H1 (cell line): ENCODE results near the gene IGLL1. TPM values are rescaled to one million over a fixed set of nuclear protein-coding genes. Genes with fewer than 3 reads are reported as not detected.

ENCODE experiments used
- CREB1 ChIP-seq: IDR thresholded peaks from 2 replicates; pipeline ENCODE4 v1.6.1; 2012; ENCODE audit warnings: inconsistent platforms
- SUZ12 ChIP-seq: fragments of 200-600 bp; sonication (generic); IDR thresholded peaks from 2 replicates; pipeline ENCODE4 v1.6.1; 2012; ENCODE audit warnings: mild to moderate bottlenecking, inconsistent platforms, low read length, moderate library complexity, mixed read lengths
- polyA plus RNA-seq, 7 experiments: library from polyadenylated mRNA; depleted of rRNA in 3 of 7; stranded (reverse) in 5 of 7; unstranded in 2 of 7; fragments of >200 nt in 5 of 7; fragments of 200-250 nt in 2 of 7; gene quantifications; 1 replicate in 5 of 7; 2 replicates in 1 of 7; 4 replicates in 1 of 7; pipeline versions ENCODE4 v1.2.1 to v1.2.3, GENCODE V29; 2011 to 2013; ENCODE audit warnings: missing spikeins in 2 of 7, mixed read lengths in 2 of 7
- total RNA-seq: library from RNA; stranded (reverse); fragmentation: NEBNext Ultra II Directional; extraction: Animal tissue kit (Norgen Biotek cat#: 25700); gene quantifications from 2 replicates; pipeline ENCODE4 v1.2.1, GENCODE V29; 2021
- TF ChIP-seq, protein P1 (sequence below): fragments of 300-600 bp; sonication (generic); IDR thresholded peaks from 2 replicates; pipeline ENCODE4 v1.7.1; 2012; ENCODE audit warnings: low read length, moderate library complexity, mild to moderate bottlenecking, inconsistent platforms; ENCODE audit not compliant: insufficient replicate concordance
- TF ChIP-seq, protein P2 (sequence below): IDR thresholded peaks from 2 replicates; pipeline ENCODE4 v1.6.1; 2012; ENCODE audit warnings: inconsistent platforms

The IGLL1 gene
- total and polyA plus RNA-seq, 2 of the 8 experiments (the other 6 are each of a cell fraction or from before 2014, with no cell fraction given), result not detected

DNA sequence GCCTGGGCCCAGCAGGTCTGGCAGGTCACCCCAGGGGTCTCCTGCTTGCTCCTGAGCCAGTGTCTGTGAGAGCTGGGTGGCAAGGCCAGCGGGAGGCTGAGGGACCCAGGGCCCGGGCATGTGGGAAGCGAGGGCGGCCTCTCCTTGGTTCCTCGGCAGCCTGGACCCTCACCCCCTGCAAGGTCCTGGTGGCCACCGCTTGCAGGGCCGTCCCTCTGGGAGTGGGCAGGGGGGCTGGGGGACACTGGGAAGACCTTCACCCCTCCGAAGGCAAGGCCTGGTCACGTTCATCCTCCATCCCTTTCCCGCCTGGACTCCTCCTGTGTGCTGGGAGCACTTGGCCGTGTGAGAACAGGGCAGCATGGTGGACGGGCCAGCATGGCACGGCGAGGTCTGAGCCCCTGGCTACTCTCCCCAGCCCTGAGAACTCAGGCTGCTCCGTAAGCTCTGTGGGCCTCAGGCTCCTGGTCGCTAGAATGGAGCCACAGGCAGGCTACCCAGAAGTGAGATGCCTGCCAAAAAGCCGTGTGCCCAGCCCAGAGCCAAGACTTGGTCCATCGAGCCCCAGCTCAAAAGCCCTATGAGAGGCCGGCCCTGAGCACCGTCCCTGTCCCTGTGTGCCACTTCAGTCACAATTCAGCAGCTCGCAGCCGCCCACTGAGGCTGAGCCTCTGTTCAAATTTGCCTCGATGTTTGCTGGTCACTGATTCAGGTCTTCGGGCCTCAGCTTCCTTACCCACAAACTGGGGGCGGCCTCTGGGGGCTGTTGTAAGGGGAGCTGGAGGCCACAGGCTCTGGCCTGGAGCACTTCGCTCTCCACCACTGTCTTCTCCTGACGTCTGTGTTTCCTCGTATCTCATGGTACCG is 45.0 kb downstream of the IGLL1 start (continued):
- TF ChIP-seq, protein P1, sequence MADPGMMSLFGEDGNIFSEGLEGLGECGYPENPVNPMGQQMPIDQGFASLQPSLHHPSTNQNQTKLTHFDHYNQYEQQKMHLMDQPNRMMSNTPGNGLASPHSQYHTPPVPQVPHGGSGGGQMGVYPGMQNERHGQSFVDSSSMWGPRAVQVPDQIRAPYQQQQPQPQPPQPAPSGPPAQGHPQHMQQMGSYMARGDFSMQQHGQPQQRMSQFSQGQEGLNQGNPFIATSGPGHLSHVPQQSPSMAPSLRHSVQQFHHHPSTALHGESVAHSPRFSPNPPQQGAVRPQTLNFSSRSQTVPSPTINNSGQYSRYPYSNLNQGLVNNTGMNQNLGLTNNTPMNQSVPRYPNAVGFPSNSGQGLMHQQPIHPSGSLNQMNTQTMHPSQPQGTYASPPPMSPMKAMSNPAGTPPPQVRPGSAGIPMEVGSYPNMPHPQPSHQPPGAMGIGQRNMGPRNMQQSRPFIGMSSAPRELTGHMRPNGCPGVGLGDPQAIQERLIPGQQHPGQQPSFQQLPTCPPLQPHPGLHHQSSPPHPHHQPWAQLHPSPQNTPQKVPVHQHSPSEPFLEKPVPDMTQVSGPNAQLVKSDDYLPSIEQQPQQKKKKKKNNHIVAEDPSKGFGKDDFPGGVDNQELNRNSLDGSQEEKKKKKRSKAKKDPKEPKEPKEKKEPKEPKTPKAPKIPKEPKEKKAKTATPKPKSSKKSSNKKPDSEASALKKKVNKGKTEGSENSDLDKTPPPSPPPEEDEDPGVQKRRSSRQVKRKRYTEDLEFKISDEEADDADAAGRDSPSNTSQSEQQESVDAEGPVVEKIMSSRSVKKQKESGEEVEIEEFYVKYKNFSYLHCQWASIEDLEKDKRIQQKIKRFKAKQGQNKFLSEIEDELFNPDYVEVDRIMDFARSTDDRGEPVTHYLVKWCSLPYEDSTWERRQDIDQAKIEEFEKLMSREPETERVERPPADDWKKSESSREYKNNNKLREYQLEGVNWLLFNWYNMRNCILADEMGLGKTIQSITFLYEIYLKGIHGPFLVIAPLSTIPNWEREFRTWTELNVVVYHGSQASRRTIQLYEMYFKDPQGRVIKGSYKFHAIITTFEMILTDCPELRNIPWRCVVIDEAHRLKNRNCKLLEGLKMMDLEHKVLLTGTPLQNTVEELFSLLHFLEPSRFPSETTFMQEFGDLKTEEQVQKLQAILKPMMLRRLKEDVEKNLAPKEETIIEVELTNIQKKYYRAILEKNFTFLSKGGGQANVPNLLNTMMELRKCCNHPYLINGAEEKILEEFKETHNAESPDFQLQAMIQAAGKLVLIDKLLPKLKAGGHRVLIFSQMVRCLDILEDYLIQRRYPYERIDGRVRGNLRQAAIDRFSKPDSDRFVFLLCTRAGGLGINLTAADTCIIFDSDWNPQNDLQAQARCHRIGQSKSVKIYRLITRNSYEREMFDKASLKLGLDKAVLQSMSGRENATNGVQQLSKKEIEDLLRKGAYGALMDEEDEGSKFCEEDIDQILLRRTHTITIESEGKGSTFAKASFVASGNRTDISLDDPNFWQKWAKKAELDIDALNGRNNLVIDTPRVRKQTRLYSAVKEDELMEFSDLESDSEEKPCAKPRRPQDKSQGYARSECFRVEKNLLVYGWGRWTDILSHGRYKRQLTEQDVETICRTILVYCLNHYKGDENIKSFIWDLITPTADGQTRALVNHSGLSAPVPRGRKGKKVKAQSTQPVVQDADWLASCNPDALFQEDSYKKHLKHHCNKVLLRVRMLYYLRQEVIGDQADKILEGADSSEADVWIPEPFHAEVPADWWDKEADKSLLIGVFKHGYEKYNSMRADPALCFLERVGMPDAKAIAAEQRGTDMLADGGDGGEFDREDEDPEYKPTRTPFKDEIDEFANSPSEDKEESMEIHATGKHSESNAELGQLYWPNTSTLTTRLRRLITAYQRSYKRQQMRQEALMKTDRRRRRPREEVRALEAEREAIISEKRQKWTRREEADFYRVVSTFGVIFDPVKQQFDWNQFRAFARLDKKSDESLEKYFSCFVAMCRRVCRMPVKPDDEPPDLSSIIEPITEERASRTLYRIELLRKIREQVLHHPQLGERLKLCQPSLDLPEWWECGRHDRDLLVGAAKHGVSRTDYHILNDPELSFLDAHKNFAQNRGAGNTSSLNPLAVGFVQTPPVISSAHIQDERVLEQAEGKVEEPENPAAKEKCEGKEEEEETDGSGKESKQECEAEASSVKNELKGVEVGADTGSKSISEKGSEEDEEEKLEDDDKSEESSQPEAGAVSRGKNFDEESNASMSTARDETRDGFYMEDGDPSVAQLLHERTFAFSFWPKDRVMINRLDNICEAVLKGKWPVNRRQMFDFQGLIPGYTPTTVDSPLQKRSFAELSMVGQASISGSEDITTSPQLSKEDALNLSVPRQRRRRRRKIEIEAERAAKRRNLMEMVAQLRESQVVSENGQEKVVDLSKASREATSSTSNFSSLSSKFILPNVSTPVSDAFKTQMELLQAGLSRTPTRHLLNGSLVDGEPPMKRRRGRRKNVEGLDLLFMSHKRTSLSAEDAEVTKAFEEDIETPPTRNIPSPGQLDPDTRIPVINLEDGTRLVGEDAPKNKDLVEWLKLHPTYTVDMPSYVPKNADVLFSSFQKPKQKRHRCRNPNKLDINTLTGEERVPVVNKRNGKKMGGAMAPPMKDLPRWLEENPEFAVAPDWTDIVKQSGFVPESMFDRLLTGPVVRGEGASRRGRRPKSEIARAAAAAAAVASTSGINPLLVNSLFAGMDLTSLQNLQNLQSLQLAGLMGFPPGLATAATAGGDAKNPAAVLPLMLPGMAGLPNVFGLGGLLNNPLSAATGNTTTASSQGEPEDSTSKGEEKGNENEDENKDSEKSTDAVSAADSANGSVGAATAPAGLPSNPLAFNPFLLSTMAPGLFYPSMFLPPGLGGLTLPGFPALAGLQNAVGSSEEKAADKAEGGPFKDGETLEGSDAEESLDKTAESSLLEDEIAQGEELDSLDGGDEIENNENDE, result no peak
- TF ChIP-seq SUZ12 (no peak), CREB1 (no peak)
- TF ChIP-seq, protein P2, sequence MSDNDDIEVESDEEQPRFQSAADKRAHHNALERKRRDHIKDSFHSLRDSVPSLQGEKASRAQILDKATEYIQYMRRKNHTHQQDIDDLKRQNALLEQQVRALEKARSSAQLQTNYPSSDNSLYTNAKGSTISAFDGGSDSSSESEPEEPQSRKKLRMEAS, result 0 out of 2 replicates have a peak, but pooled peaks have one; percentile 14
